Endothelial cell of umbilical vein (primary cell): Measurements from ENCODE around the gene ITGB1. TPM values are rescaled to one million over a fixed set of nuclear protein-coding genes. Genes with fewer than 3 reads are reported as not detected.

Source experiments
- BruUV-seq: library from RNA; stranded (reverse); fragments of 400-500 nt; replicated peaks from 2 replicates; lab custom pipeline; 2021; lab: Mats Ljungman, UMichigan
- CTCF ChIA-PET: fragments of 300-600, 350-600 bp; sonication (Branson Sonifier 250); formaldehyde crosslinking; loops from one replicate; lab custom pipeline; 2021; ENCODE audit warnings: antibody characterized with exemption, inconsistent platforms; lab: Charles Lee
- POLR2A ChIA-PET: fragments of 300-600, 350-600 bp; sonication (Branson Sonifier 250); formaldehyde crosslinking; loops from one replicate; lab custom pipeline; 2021; ENCODE audit warnings: antibody characterized with exemption, inconsistent platforms; lab: Charles Lee
- DNase-seq: peaks from one replicate; pipeline ENCODE4 v3.0.0-alpha.2; 2011; ENCODE audit warnings: low read depth, low spot score
- FAIRE-seq: peaks from 2 replicates; lab custom pipeline; 2011; peaks lifted over from hg19 to GRCh38; lab: Jason Lieb, UNC
- H2AFZ ChIP-seq: 2 replicates; pipeline ENCODE4 v1.6.0; 2012; ENCODE audit warnings: low read depth, low read length, control low read depth, inconsistent platforms
- H3K27ac ChIP-seq: 2 replicates; pipeline ENCODE4 v1.5.1; 2011; ENCODE audit warnings: low read depth, mild to moderate bottlenecking, control low read depth, low read length, moderate library complexity; ENCODE audit not compliant: insufficient read depth
- H3K27me3 ChIP-seq, 2 experiments: 2 replicates each; pipeline versions ENCODE4 v1.6.0 to v1.6.1; 2011; ENCODE audit warnings: low read length in 2 of 2, mixed read lengths in 1 of 2; ENCODE audit not compliant: control insufficient read depth in 2 of 2, insufficient read depth in 2 of 2
- H3K36me3 ChIP-seq, 2 experiments: 2 replicates in 1 of 2; 3 replicates in 1 of 2; pipeline ENCODE4 v1.5.1; 2011; ENCODE audit warnings: low read length in 2 of 2, mild to moderate bottlenecking in 1 of 2, moderate library complexity in 1 of 2; ENCODE audit not compliant: control insufficient read depth in 2 of 2, insufficient read depth in 2 of 2; ENCODE audit errors: extremely low read depth in 1 of 2
- H3K4me1 ChIP-seq: 3 replicates; pipeline ENCODE4 v1.5.1; 2011; ENCODE audit warnings: mild to moderate bottlenecking, low read length; ENCODE audit not compliant: control insufficient read depth, insufficient read depth; ENCODE audit errors: extremely low read depth
- H3K4me2 ChIP-seq: 2 replicates; pipeline ENCODE4 v1.6.1; 2011; ENCODE audit warnings: low read length, control low read depth, mixed read lengths; ENCODE audit not compliant: insufficient read depth
- H3K4me3 ChIP-seq, 3 experiments: fragments of 200-600 bp in 1 of 3; sonication (generic), shearing (Covaris generic) in 1 of 3; replicated peaks in 1 of 3; 2 replicates each; pipeline ENCODE4 v1.5.1; 2011 to 2016; ENCODE audit warnings: control low read depth in 3 of 3, low read length in 3 of 3, mild to moderate bottlenecking in 2 of 3, inconsistent platforms in 1 of 3, low read depth in 1 of 3, moderate library complexity in 1 of 3; ENCODE audit not compliant: insufficient read depth in 1 of 3
- H3K79me2 ChIP-seq: 2 replicates; pipeline ENCODE4 v1.6.0; 2012; ENCODE audit warnings: low read length, inconsistent platforms; ENCODE audit not compliant: control insufficient read depth, insufficient read depth
- H3K9ac ChIP-seq: replicated peaks from 2 replicates; pipeline ENCODE3; 2011; ENCODE audit warnings: low read length, control low read depth; ENCODE audit not compliant: insufficient read depth; ENCODE audit errors: extremely low read depth
- H3K9me1 ChIP-seq: replicated peaks from 3 replicates; pipeline ENCODE4 v1.6.0; 2011; ENCODE audit warnings: mild to moderate bottlenecking, low read length; ENCODE audit not compliant: control insufficient read depth, insufficient read depth; ENCODE audit errors: extremely low read depth
- H3K9me3 ChIP-seq: replicated peaks from 2 replicates; pipeline ENCODE4 v1.5.1; 2012; ENCODE audit warnings: low read length, inconsistent platforms; ENCODE audit not compliant: control insufficient read depth, insufficient read depth
- H4K20me1 ChIP-seq: replicated peaks from 2 replicates; pipeline ENCODE3; 2011; ENCODE audit warnings: mild to moderate bottlenecking, low read length; ENCODE audit not compliant: control insufficient read depth, insufficient read depth; ENCODE audit errors: extremely low read depth
- EZH2 ChIP-seq: IDR thresholded peaks from 2 replicates; pipeline ENCODE4 v1.6.1; 2012; ENCODE audit warnings: borderline replicate concordance, low read depth, mild to moderate bottlenecking, moderate library complexity, low read length, inconsistent platforms; ENCODE audit not compliant: severe bottlenecking
- FOS ChIP-seq: IDR thresholded peaks from 2 replicates; pipeline ENCODE4 v1.6.1; 2011; ENCODE audit warnings: mild to moderate bottlenecking, low read length, moderate library complexity, borderline replicate concordance; ENCODE audit not compliant: insufficient read depth
- GATA2 ChIP-seq: IDR thresholded peaks from 2 replicates; pipeline ENCODE4 v1.7.0; 2011; ENCODE audit warnings: low read depth, mild to moderate bottlenecking, moderate library complexity, mixed read lengths, low read length; ENCODE audit not compliant: insufficient read length, insufficient read depth
- JUN ChIP-seq: IDR thresholded peaks from 2 replicates; pipeline ENCODE4 v1.6.1; 2011; ENCODE audit warnings: borderline replicate concordance, low read depth; ENCODE audit not compliant: insufficient read length, insufficient read depth
- MYC ChIP-seq: IDR thresholded peaks from one replicate; pipeline ENCODE4 v1.6.1; 2011; ENCODE audit warnings: mild to moderate bottlenecking, low read depth, low read length
- POLR2A ChIP-seq: IDR thresholded peaks from 2 replicates; pipeline ENCODE4 v1.6.1; 2012; ENCODE audit warnings: low read depth, mild to moderate bottlenecking, control low read depth, low read length
- POLR2AphosphoS5 ChIP-seq: IDR thresholded peaks from 2 replicates; pipeline ENCODE4 v1.6.1; 2012; ENCODE audit warnings: low read depth, mild to moderate bottlenecking, control low read depth, low read length, moderate library complexity; ENCODE audit not compliant: insufficient read depth
- dilution Hi-C: fragments of 300-500 bp; cut with MboI; formaldehyde crosslinking; loops from one replicate; pipeline ENCODE4 v1.15.0; 2019; ENCODE audit warnings: low sequenced_read_pairs; ENCODE audit not compliant: extremely low pct_ligation_motif_present
- intact Hi-C: fragments of 100-400 bp; cut with micrococcal nuclease; formaldehyde crosslinking; loops from one replicate; pipeline ENCODE4 v1.10.0; 2022
- polyA plus RNA-seq, 4 experiments: library from polyadenylated mRNA; depleted of rRNA in 3 of 4; stranded (reverse) in 3 of 4; unstranded in 1 of 4; fragments of >200 nt; gene quantifications; 2 replicates each; pipeline versions ENCODE4 v1.2.1 to v1.2.3, GENCODE V29; 2011 to 2012; ENCODE audit warnings: missing spikeins in 1 of 4
- total RNA-seq: library from RNA; stranded (reverse); gene quantifications from 2 replicates; pipeline ENCODE4 v1.2.3, GENCODE V29; 2021
- TF ChIP-seq, protein P1 (sequence below): IDR thresholded peaks from 2 replicates; pipeline ENCODE4 v1.6.1; 2011; ENCODE audit not compliant: insufficient read depth, insufficient read length
- TF ChIP-seq, protein P2 (sequence below), 2 donors: IDR thresholded peaks; 1 replicate in 1 of 2; 2 replicates in 1 of 2; pipeline ENCODE4 v1.5.1; 2011; ENCODE audit warnings: low read length in 2 of 2, mild to moderate bottlenecking in 2 of 2, moderate library complexity in 2 of 2, control low read depth in 1 of 2, inconsistent platforms in 1 of 2, low read depth in 1 of 2; ENCODE audit not compliant: insufficient read depth in 1 of 2; ENCODE audit errors: extremely low read depth in 1 of 2

ITGB1 gene
- total and polyA plus RNA-seq, 2 donors (not counting 3 experiments of a cell fraction or from before 2014, with no cell fraction given): 424 to 1,147 TPM

- H2AFZ ChIP-seq: no peak overlapping the region
- peaks cover 0 to 5% of the 10 kb centered on the region in 2 experiments for H3K36me3 ChIP-seq
- H3K4me2 ChIP-seq: no peak overlapping the region
- ChIA-PET CTCF (no interaction called here), POLR2A (no interaction called here)
- peaks cover 99% of the 10 kb centered on the region for H3K79me2 ChIP-seq
- H3K4me3 ChIP-seq: no peak overlapping the region
- no TSS peak for BruUV-seq
- peaks cover 50% of the 10 kb centered on the region for H3K4me1 ChIP-seq
- no peak overlapping the region for H3K27ac ChIP-seq
- TF ChIP-seq POLR2A (no peak), EZH2 (no peak), FOS (no peak), GATA2 (no peak), MYC (no peak), JUN (no peak), POLR2AphosphoS5 (no peak)
- TF ChIP-seq, protein P1, sequence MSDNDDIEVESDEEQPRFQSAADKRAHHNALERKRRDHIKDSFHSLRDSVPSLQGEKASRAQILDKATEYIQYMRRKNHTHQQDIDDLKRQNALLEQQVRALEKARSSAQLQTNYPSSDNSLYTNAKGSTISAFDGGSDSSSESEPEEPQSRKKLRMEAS: no peak
- TF ChIP-seq, protein P2, sequence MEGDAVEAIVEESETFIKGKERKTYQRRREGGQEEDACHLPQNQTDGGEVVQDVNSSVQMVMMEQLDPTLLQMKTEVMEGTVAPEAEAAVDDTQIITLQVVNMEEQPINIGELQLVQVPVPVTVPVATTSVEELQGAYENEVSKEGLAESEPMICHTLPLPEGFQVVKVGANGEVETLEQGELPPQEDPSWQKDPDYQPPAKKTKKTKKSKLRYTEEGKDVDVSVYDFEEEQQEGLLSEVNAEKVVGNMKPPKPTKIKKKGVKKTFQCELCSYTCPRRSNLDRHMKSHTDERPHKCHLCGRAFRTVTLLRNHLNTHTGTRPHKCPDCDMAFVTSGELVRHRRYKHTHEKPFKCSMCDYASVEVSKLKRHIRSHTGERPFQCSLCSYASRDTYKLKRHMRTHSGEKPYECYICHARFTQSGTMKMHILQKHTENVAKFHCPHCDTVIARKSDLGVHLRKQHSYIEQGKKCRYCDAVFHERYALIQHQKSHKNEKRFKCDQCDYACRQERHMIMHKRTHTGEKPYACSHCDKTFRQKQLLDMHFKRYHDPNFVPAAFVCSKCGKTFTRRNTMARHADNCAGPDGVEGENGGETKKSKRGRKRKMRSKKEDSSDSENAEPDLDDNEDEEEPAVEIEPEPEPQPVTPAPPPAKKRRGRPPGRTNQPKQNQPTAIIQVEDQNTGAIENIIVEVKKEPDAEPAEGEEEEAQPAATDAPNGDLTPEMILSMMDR (IDR thresholded peaks at IDR 0.05; ENCODE audit: extremely low read depth in 1 of 2, insufficient read depth in 1 of 2, low read depth in 1 of 2, low read length in 2 of 2): no peak
- FAIRE-seq (no peak), DNase-seq (no peak)
- no peaks in the 10 kb centered on the region for H3K9me3 ChIP-seq
- peaks cover 45% of the 10 kb centered on the region for H4K20me1 ChIP-seq
- H3K9ac ChIP-seq: no peak overlapping the region
- intact Hi-C loops: no loop called here
- no peaks in the 10 kb centered on the region for H3K27me3 ChIP-seq
- dilution Hi-C loops: no loop called here
- no peaks in the 10 kb centered on the region for H3K9me1 ChIP-seq
These were observed 8.8 kb downstream of the ITGB1 start for GRCh38 chr10:32949221-32949678.
